ENCODE measurements around the gene USP17L22. TPM values are rescaled to one million over a fixed set of nuclear protein-coding genes. Genes with fewer than 3 reads are reported as not detected.
"Not testable (repeated sequence)": the region's sequence is repeated elsewhere in the genome, so short reads cannot be mapped to it uniquely, and the experiment has no call there.

Gene USP17L22
- total and polyA plus RNA-seq, 2 donors (not counting 1 experiment from before 2014, with no cell fraction given) = not detected

- H3K4me3 ChIP-seq (replicated peaks in 1 of 4; ENCODE audit: control extremely low read depth in 1 of 4, insufficient read depth in 1 of 4, low read depth in 3 of 4, low read length in 4 of 4); H3K79me2 ChIP-seq (ENCODE audit: control insufficient read depth, insufficient read depth, low read length); H3K4me1 ChIP-seq (ENCODE audit: control insufficient read depth, extremely low read depth, insufficient read depth, low read length); H3K27ac ChIP-seq (ENCODE audit: insufficient read depth, low read length); H3K36me3 ChIP-seq (ENCODE audit: control insufficient read depth, insufficient read depth, low read length); H3K9me3 ChIP-seq (ENCODE audit: control insufficient read depth, insufficient read depth, low read depth, low read length); H4K20me1 ChIP-seq (ENCODE audit: control insufficient read depth, extremely low read depth, insufficient read depth, low read length); H3K27me3 ChIP-seq (ENCODE audit: control insufficient read depth, insufficient read depth, low read length); H3K9ac ChIP-seq (ENCODE audit: insufficient read depth, low read length); H2AFZ ChIP-seq (ENCODE audit: low read length); H3K4me2 ChIP-seq (ENCODE audit: extremely low read depth, insufficient read depth, low read length): not testable (repeated sequence)
- peak in 1 of 2 donors; percentile 9 for DNase-seq (ENCODE audit: low read depth in 2 of 2)
Measured at GRCh38 chr4:9247953-9248680, 19.3 kb upstream of the USP17L22 start, which contains the start of gene USP17L18. Gene USP17L18, plus strand, starts transcription at chr4:9248630. Its CDS starts 0 bp downstream, at chr4:9248630.

GRCh38 chr4:9253078-9253477 lies 14.3 kb upstream of the USP17L22 start, which contains the start of gene USP17L19:
Gene USP17L19, plus strand, starts transcription at chr4:9253378. Its CDS starts 0 bp downstream, at chr4:9253378.
- not testable (repeated sequence) for H3K4me2 ChIP-seq (ENCODE audit: extremely low read depth, insufficient read depth, low read length); H3K27ac ChIP-seq (ENCODE audit: insufficient read depth, low read length); H3K9me3 ChIP-seq (ENCODE audit: control insufficient read depth, insufficient read depth, low read depth, low read length); DNase-seq (ENCODE audit: low read depth in 2 of 2); H2AFZ ChIP-seq (ENCODE audit: low read length); H3K27me3 ChIP-seq (ENCODE audit: control insufficient read depth, insufficient read depth, low read length); H3K79me2 ChIP-seq (ENCODE audit: control insufficient read depth, insufficient read depth, low read length); H3K36me3 ChIP-seq (ENCODE audit: control insufficient read depth, insufficient read depth, low read length); H4K20me1 ChIP-seq (ENCODE audit: control insufficient read depth, extremely low read depth, insufficient read depth, low read length); H3K9ac ChIP-seq (ENCODE audit: insufficient read depth, low read length); H3K4me1 ChIP-seq (ENCODE audit: control insufficient read depth, extremely low read depth, insufficient read depth, low read length); H3K4me3 ChIP-seq (replicated peaks in 1 of 4; ENCODE audit: control extremely low read depth in 1 of 4, insufficient read depth in 1 of 4, low read depth in 3 of 4, low read length in 4 of 4)

DNA sequence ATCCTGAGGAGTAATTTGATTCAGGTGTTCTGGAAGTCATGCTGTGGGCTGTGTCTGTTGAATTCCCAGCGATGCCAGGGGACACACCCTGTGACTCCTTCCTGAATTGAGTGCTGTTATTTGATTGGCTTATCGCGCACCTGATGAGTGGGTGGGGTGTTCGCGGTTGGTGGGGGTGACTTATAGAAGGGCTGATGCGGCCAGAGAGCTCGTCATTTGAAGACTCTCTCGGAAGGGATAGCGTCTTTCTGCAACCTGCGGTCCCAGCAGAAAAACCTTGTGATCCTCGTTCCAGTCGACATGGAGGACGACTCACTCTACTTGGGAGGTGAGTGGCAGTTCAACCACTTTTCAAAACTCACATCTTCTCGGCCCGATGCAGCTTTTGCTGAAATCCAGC lies 9.6 kb upstream of the USP17L22 start, which contains the start of gene USP17L20:
TSS of gene USP17L20 (plus strand) at position 301 of the 400 bp plus-strand sequence. CDS start at position 301, 0 bp downstream.
- H3K79me2 ChIP-seq (ENCODE audit: control insufficient read depth, insufficient read depth, low read length); H3K27me3 ChIP-seq (ENCODE audit: control insufficient read depth, insufficient read depth, low read length); DNase-seq (ENCODE audit: low read depth in 2 of 2); H3K4me3 ChIP-seq (replicated peaks in 1 of 4; ENCODE audit: control extremely low read depth in 1 of 4, insufficient read depth in 1 of 4, low read depth in 3 of 4, low read length in 4 of 4); H2AFZ ChIP-seq (ENCODE audit: low read length); H4K20me1 ChIP-seq (ENCODE audit: control insufficient read depth, extremely low read depth, insufficient read depth, low read length); H3K9ac ChIP-seq (ENCODE audit: insufficient read depth, low read length); H3K4me2 ChIP-seq (ENCODE audit: extremely low read depth, insufficient read depth, low read length); H3K9me3 ChIP-seq (ENCODE audit: control insufficient read depth, insufficient read depth, low read depth, low read length); H3K4me1 ChIP-seq (ENCODE audit: control insufficient read depth, extremely low read depth, insufficient read depth, low read length); H3K36me3 ChIP-seq (ENCODE audit: control insufficient read depth, insufficient read depth, low read length); H3K27ac ChIP-seq (ENCODE audit: insufficient read depth, low read length): not testable (repeated sequence)

DNA sequence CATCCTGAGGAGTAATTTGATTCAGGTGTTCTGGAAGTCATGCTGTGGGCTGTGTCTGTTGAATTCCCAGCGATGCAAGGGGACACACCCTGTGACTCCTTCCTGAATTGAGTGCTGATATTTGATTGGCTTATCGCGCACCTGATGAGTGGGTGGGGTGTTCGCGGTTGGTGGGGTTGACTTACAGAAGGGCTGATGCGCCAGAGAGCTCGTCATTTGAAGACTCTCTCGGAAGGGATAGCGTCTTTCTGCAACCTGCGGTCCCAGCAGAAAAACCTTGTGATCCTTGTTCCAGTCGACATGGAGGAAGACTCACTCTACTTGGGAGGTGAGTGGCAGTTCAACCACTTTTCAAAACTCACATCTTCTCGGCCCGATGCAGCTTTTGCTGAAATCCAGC lies 4.8 kb upstream of the USP17L22 start, which contains the start of gene USP17L21:
TSS of gene USP17L21 (plus strand) at position 301 of the 400 bp plus-strand sequence. CDS start at position 301, 0 bp downstream.
- H3K4me1 ChIP-seq (ENCODE audit: control insufficient read depth, extremely low read depth, insufficient read depth, low read length); H4K20me1 ChIP-seq (ENCODE audit: control insufficient read depth, extremely low read depth, insufficient read depth, low read length): not testable (repeated sequence)

GRCh38 chr4:9271719-9272118 lies 4.3 kb downstream of the USP17L22 start:
- not testable (repeated sequence) for DNase-seq (ENCODE audit: low read depth in 2 of 2); H3K27ac ChIP-seq (ENCODE audit: insufficient read depth, low read length); H3K9ac ChIP-seq (ENCODE audit: insufficient read depth, low read length); H3K4me3 ChIP-seq (replicated peaks in 1 of 4; ENCODE audit: control extremely low read depth in 1 of 4, insufficient read depth in 1 of 4, low read depth in 3 of 4, low read length in 4 of 4); H3K36me3 ChIP-seq (ENCODE audit: control insufficient read depth, insufficient read depth, low read length); H4K20me1 ChIP-seq (ENCODE audit: control insufficient read depth, extremely low read depth, insufficient read depth, low read length); H2AFZ ChIP-seq (ENCODE audit: low read length); H3K4me2 ChIP-seq (ENCODE audit: extremely low read depth, insufficient read depth, low read length); H3K79me2 ChIP-seq (ENCODE audit: control insufficient read depth, insufficient read depth, low read length); H3K9me3 ChIP-seq (ENCODE audit: control insufficient read depth, insufficient read depth, low read depth, low read length); H3K27me3 ChIP-seq (ENCODE audit: control insufficient read depth, insufficient read depth, low read length); H3K4me1 ChIP-seq (ENCODE audit: control insufficient read depth, extremely low read depth, insufficient read depth, low read length)

More for the DNA sequence above, 4.8 kb upstream of the USP17L22 start, which contains the start of gene USP17L21:
- not testable (repeated sequence) for H3K4me2 ChIP-seq (ENCODE audit: extremely low read depth, insufficient read depth, low read length); H3K9ac ChIP-seq (ENCODE audit: insufficient read depth, low read length); H3K4me3 ChIP-seq (replicated peaks in 1 of 4; ENCODE audit: control extremely low read depth in 1 of 4, insufficient read depth in 1 of 4, low read depth in 3 of 4, low read length in 4 of 4); H3K36me3 ChIP-seq (ENCODE audit: control insufficient read depth, insufficient read depth, low read length); H3K79me2 ChIP-seq (ENCODE audit: control insufficient read depth, insufficient read depth, low read length); H3K9me3 ChIP-seq (ENCODE audit: control insufficient read depth, insufficient read depth, low read depth, low read length); H3K27me3 ChIP-seq (ENCODE audit: control insufficient read depth, insufficient read depth, low read length); DNase-seq (ENCODE audit: low read depth in 2 of 2); H2AFZ ChIP-seq (ENCODE audit: low read length); H3K27ac ChIP-seq (ENCODE audit: insufficient read depth, low read length)

Other genes with a start within 250 kb of the USP17L22 start
- not detected in 2 replicates for gene FAM90A26, start 97.2 kb upstream of the USP17L22 start, total RNA-seq
- gene FAM90A26, start 97.2 kb upstream of the USP17L22 start, polyA plus RNA-seq = not detected in 2 replicates
- gene USP17L10, start 57.0 kb upstream of the USP17L22 start, total RNA-seq = not detected in 2 replicates
- not detected in 2 replicates for gene USP17L10, start 57.0 kb upstream of the USP17L22 start, polyA plus RNA-seq
- not detected in 2 replicates for gene USP17L11, start 52.2 kb upstream of the USP17L22 start, total RNA-seq
- gene USP17L11, start 52.2 kb upstream of the USP17L22 start, polyA plus RNA-seq = not detected in 2 replicates
- gene USP17L12, start 47.5 kb upstream of the USP17L22 start, total RNA-seq = not detected in 2 replicates
- not detected in 2 replicates for gene USP17L12, start 47.5 kb upstream of the USP17L22 start, polyA plus RNA-seq
- not detected in 2 replicates for gene USP17L13, start 42.7 kb upstream of the USP17L22 start, total RNA-seq
- gene USP17L13, start 42.7 kb upstream of the USP17L22 start, polyA plus RNA-seq = not detected in 2 replicates
- gene USP17L15, start 33.2 kb upstream of the USP17L22 start, total RNA-seq = not detected in 2 replicates
- gene USP17L15, start 33.2 kb upstream of the USP17L22 start, polyA plus RNA-seq = not detected in 2 replicates
- gene USP17L17, start 23.7 kb upstream of the USP17L22 start, total RNA-seq = not detected in 2 replicates
- not detected in 2 replicates for gene USP17L17, start 23.7 kb upstream of the USP17L22 start, polyA plus RNA-seq
- gene USP17L18, start 19.0 kb upstream of the USP17L22 start, total RNA-seq = not detected in 2 replicates
- not detected in 2 replicates for gene USP17L18, start 19.0 kb upstream of the USP17L22 start, polyA plus RNA-seq
- not detected in 2 replicates for gene USP17L19, start 14.2 kb upstream of the USP17L22 start, total RNA-seq
- not detected in 2 replicates for gene USP17L19, start 14.2 kb upstream of the USP17L22 start, polyA plus RNA-seq
- gene USP17L20, start 9.5 kb upstream of the USP17L22 start, total RNA-seq = not detected in 2 replicates
- gene USP17L20, start 9.5 kb upstream of the USP17L22 start, polyA plus RNA-seq = not detected in 2 replicates
- not detected in 2 replicates for gene USP17L21, start 4.7 kb upstream of the USP17L22 start, total RNA-seq
- gene USP17L21, start 4.7 kb upstream of the USP17L22 start, polyA plus RNA-seq = not detected in 2 replicates
- gene USP17L24, start 57.5 kb downstream of the USP17L22 start, total RNA-seq = not detected in 2 replicates
- gene USP17L24, start 57.5 kb downstream of the USP17L22 start, polyA plus RNA-seq = not detected in 2 replicates
- gene USP17L25, start 62.3 kb downstream of the USP17L22 start, total RNA-seq = not detected in 2 replicates
- gene USP17L25, start 62.3 kb downstream of the USP17L22 start, polyA plus RNA-seq = not detected in 2 replicates
- not detected in 2 replicates for gene USP17L26, start 67.0 kb downstream of the USP17L22 start, total RNA-seq
- not detected in 2 replicates for gene USP17L26, start 67.0 kb downstream of the USP17L22 start, polyA plus RNA-seq
- not detected in 2 replicates for gene USP17L5, start 71.8 kb downstream of the USP17L22 start, total RNA-seq
- not detected in 2 replicates for gene USP17L5, start 71.8 kb downstream of the USP17L22 start, polyA plus RNA-seq
- not detected in 2 replicates for gene USP17L27, start 76.5 kb downstream of the USP17L22 start, total RNA-seq
- gene USP17L27, start 76.5 kb downstream of the USP17L22 start, polyA plus RNA-seq = not detected in 2 replicates
- not detected in 2 replicates for gene USP17L28, start 81.3 kb downstream of the USP17L22 start, total RNA-seq
- gene USP17L28, start 81.3 kb downstream of the USP17L22 start, polyA plus RNA-seq = not detected in 2 replicates
- gene USP17L29, start 86.0 kb downstream of the USP17L22 start, total RNA-seq = not detected in 2 replicates
- not detected in 2 replicates for gene USP17L29, start 86.0 kb downstream of the USP17L22 start, polyA plus RNA-seq
- not detected in 2 replicates for gene USP17L30, start 95.5 kb downstream of the USP17L22 start, total RNA-seq
- gene USP17L30, start 95.5 kb downstream of the USP17L22 start, polyA plus RNA-seq = not detected in 2 replicates
- gene DEFB131A, start 176.8 kb downstream of the USP17L22 start, total RNA-seq = not detected in 2 replicates
- gene DEFB131A, start 176.8 kb downstream of the USP17L22 start, polyA plus RNA-seq = not detected in 2 replicates

Measured in fibroblast of lung (primary cell).